Measurements from ENCODE around the gene EPHB4.
"Not testable (repeated sequence)": the region's sequence is repeated elsewhere in the genome, so short reads cannot be mapped to it uniquely, and the experiment has no call there.

The EPHB4 gene

GRCh38 chr7:100865372-100865911, 38.1 kb upstream of the EPHB4 start:
- H3K4me3 ChIP-seq (ENCODE audit: low read depth, low read length), result no peak overlapping the region
- no peak overlapping the region for H3K9ac ChIP-seq (ENCODE audit: low read depth, low read length)
- H3K4me1 ChIP-seq (ENCODE audit: control insufficient read depth, insufficient read depth, low read length), result peaks cover 6% of the 10 kb centered on the region
- no peaks in the 10 kb centered on the region for H3K27me3 ChIP-seq (ENCODE audit: control insufficient read depth, insufficient read depth, low read length)
- no peaks in the 10 kb centered on the region for H3K9me3 ChIP-seq (ENCODE audit: control insufficient read depth, insufficient read depth, low read length)
- peaks cover 42% of the 10 kb centered on the region for H3K36me3 ChIP-seq (ENCODE audit: control insufficient read depth, insufficient read depth, low read length)
- H3K27ac ChIP-seq (ENCODE audit: low read depth, low read length), result peak overlapping the region; percentile 45

GRCh38 chr7:100864263-100864845, 37.0 kb upstream of the EPHB4 start:
- no peak overlapping the region for H3K4me3 ChIP-seq (ENCODE audit: low read depth, low read length)
- H3K27me3 ChIP-seq (ENCODE audit: control insufficient read depth, insufficient read depth, low read length), result no peaks in the 10 kb centered on the region
- no peak overlapping the region for H3K9ac ChIP-seq (ENCODE audit: low read depth, low read length)
- no peaks in the 10 kb centered on the region for H3K9me3 ChIP-seq (ENCODE audit: control insufficient read depth, insufficient read depth, low read length)
- peaks cover 41% of the 10 kb centered on the region for H3K36me3 ChIP-seq (ENCODE audit: control insufficient read depth, insufficient read depth, low read length)
- H3K4me1 ChIP-seq (ENCODE audit: control insufficient read depth, insufficient read depth, low read length), result peaks cover 6% of the 10 kb centered on the region
- H3K27ac ChIP-seq (ENCODE audit: low read depth, low read length), result no peak overlapping the region

DNA sequence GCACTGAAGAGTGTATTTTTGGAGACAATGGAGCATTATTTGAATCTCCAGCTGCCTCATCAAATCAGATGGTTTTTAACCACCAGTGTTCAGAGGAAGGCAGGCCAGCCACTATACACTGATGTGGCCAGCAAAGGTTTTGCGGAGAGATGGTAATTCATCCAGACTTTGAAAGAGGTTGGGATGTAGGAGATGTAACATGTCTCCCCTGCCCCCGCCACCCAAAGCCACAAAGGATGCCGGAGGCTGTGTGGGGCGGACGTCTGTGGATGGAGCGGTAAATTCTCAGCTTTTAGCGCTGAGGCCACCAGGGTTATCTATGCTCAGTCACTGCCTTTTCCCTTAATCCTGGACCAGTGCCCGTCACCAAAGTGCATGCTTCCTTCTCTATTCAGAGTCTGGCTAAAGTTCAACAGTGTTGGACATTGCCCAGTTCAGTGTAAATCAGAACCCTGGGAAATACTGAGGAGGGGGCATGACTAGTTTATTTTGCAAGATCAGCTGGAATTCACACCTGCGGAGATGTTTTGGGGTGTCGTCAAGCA, 36.2 kb upstream of the EPHB4 start:
- Histone ChIP-seq H3K27ac (ENCODE audit: low read depth, low read length) (no peak overlapping the region), H3K4me3 (ENCODE audit: low read depth, low read length) (no peak overlapping the region), H3K9ac (ENCODE audit: low read depth, low read length) (no peak overlapping the region), H3K27me3 (ENCODE audit: control insufficient read depth, insufficient read depth, low read length) (no peaks in the 10 kb centered on the region), H3K36me3 (ENCODE audit: control insufficient read depth, insufficient read depth, low read length) (peaks cover 38% of the 10 kb centered on the region), H3K9me3 (ENCODE audit: control insufficient read depth, insufficient read depth, low read length) (no peaks in the 10 kb centered on the region), H3K4me1 (ENCODE audit: control insufficient read depth, insufficient read depth, low read length) (peaks cover 6% of the 10 kb centered on the region)

DNA sequence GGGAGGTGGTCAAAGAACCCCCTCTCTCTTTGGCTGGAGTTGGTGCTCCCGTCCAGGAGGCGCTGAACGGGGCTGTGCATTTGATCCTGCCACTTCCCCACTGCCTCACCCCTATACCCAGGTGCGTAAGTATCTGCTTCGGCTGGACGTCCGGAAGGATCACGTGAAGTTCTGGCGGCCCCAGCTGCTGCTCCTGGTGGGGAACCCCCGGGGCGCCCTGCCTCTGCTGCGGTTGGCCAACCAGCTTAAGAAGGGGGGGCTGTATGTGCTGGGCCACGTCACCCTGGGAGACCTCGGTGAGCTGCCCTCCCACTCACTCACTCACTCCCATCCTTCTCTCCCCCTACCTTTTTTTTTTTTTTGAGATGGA, 34.3 kb upstream of the EPHB4 start:
- Histone ChIP-seq H3K4me3 (ENCODE audit: low read depth, low read length) (no peak overlapping the region), H3K27ac (ENCODE audit: low read depth, low read length) (no peak overlapping the region), H3K27me3 (ENCODE audit: control insufficient read depth, insufficient read depth, low read length) (no peaks in the 10 kb centered on the region), H3K9me3 (ENCODE audit: control insufficient read depth, insufficient read depth, low read length) (no peaks in the 10 kb centered on the region), H3K4me1 (ENCODE audit: control insufficient read depth, insufficient read depth, low read length) (peaks cover 3% of the 10 kb centered on the region), H3K9ac (ENCODE audit: low read depth, low read length) (no peak overlapping the region), H3K36me3 (ENCODE audit: control insufficient read depth, insufficient read depth, low read length) (peaks cover 38% of the 10 kb centered on the region)

DNA sequence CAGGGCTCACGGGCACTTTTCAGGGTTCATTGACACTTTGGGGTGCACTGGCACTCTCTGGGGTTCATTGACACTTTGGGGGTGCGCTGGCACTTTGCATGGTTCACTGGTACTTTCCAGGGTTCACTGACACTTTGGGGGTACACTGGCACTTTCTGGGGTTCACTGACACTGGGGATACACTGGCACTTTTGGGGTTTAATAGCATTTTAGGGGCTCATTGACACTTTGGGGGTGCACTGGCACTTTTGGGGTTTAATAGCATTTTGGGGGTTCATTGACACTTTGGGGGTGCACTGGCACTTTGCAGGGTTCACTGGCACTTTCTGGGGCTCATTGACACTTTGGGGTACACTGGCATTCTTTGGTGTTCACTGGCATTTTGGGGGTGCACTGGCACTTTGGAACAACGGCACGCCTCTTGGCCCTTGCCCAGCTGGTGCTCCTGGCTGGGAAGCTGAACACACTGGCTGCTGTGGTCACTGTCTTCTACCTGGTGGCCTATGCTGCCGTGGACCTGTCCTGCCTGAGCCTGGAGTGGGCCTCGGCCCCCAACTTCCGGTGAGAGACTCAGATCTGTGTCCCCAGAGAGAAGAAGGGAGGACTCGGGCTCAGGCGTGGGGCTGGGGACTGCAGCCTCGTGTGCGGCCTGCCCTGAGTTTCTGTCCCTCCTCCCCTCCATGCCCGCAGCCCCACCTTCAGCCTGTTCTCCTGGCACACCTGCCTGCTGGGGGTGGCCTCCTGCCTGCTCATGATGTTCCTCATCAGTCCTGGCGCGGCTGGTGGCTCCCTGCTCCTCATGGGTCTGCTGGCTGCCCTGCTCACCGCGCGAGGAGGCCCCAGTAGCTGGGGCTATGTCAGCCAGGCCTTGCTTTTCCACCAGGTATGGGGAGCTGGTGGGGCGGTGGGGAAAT, 33.6 kb upstream of the EPHB4 start:
- Histone ChIP-seq H3K9me3 (ENCODE audit: control insufficient read depth, insufficient read depth, low read length) (no peaks in the 10 kb centered on the region), H3K9ac (ENCODE audit: low read depth, low read length) (no peak overlapping the region), H3K27me3 (ENCODE audit: control insufficient read depth, insufficient read depth, low read length) (no peaks in the 10 kb centered on the region), H3K36me3 (ENCODE audit: control insufficient read depth, insufficient read depth, low read length) (peaks cover 38% of the 10 kb centered on the region), H3K27ac (ENCODE audit: low read depth, low read length) (no peak overlapping the region), H3K4me1 (ENCODE audit: control insufficient read depth, insufficient read depth, low read length) (no peaks in the 10 kb centered on the region), H3K4me3 (ENCODE audit: low read depth, low read length) (no peak overlapping the region)

GRCh38 chr7:100859856-100860255, 32.5 kb upstream of the EPHB4 start:
- no peaks in the 10 kb centered on the region for H3K4me1 ChIP-seq (ENCODE audit: control insufficient read depth, insufficient read depth, low read length)
- no peaks in the 10 kb centered on the region for H3K27me3 ChIP-seq (ENCODE audit: control insufficient read depth, insufficient read depth, low read length)
- H3K4me3 ChIP-seq (ENCODE audit: low read depth, low read length), result no peak overlapping the region
- H3K9ac ChIP-seq (ENCODE audit: low read depth, low read length), result no peak overlapping the region
- H3K9me3 ChIP-seq (ENCODE audit: control insufficient read depth, insufficient read depth, low read length), result no peaks in the 10 kb centered on the region
- H3K27ac ChIP-seq (ENCODE audit: low read depth, low read length), result no peak overlapping the region
- peaks cover 41% of the 10 kb centered on the region for H3K36me3 ChIP-seq (ENCODE audit: control insufficient read depth, insufficient read depth, low read length)

GRCh38 chr7:100856871-100857282, 29.6 kb upstream of the EPHB4 start:
- H3K9ac ChIP-seq (ENCODE audit: low read depth, low read length), result no peak overlapping the region
- no peaks in the 10 kb centered on the region for H3K4me1 ChIP-seq (ENCODE audit: control insufficient read depth, insufficient read depth, low read length)
- H3K27ac ChIP-seq (ENCODE audit: low read depth, low read length), result no peak overlapping the region
- H3K36me3 ChIP-seq (ENCODE audit: control insufficient read depth, insufficient read depth, low read length), result peaks cover 24% of the 10 kb centered on the region
- H3K4me3 ChIP-seq (ENCODE audit: low read depth, low read length), result no peak overlapping the region
- no peaks in the 10 kb centered on the region for H3K27me3 ChIP-seq (ENCODE audit: control insufficient read depth, insufficient read depth, low read length)
- H3K9me3 ChIP-seq (ENCODE audit: control insufficient read depth, insufficient read depth, low read length), result no peaks in the 10 kb centered on the region

DNA sequence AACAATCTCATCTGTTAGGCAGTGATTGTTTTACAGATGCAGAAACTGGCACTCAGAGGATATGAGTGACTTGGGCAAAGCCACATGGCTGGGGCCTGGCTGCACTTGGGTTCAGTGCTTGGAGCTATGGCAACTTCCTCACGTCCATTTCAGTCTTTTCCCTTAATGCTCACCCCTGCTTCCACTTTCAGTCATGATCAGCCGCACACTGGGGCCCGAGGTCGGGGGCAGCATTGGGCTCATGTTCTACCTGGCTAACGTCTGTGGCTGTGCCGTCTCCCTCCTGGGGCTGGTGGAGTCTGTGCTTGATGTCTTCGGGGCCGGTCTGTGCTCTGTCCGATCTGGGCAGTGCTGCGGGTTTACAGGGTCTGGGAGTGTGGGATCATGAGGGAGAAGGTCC, 28.2 kb upstream of the EPHB4 start:
- H3K9me3 ChIP-seq (ENCODE audit: control insufficient read depth, insufficient read depth, low read length), result no peaks in the 10 kb centered on the region
- no peaks in the 10 kb centered on the region for H3K27me3 ChIP-seq (ENCODE audit: control insufficient read depth, insufficient read depth, low read length)
- H3K9ac ChIP-seq (ENCODE audit: low read depth, low read length), result no peak overlapping the region
- peaks cover 11% of the 10 kb centered on the region for H3K36me3 ChIP-seq (ENCODE audit: control insufficient read depth, insufficient read depth, low read length)
- no peaks in the 10 kb centered on the region for H3K4me1 ChIP-seq (ENCODE audit: control insufficient read depth, insufficient read depth, low read length)
- H3K27ac ChIP-seq (ENCODE audit: low read depth, low read length), result no peak overlapping the region
- H3K4me3 ChIP-seq (ENCODE audit: low read depth, low read length), result no peak overlapping the region

GRCh38 chr7:100854899-100855298, 27.6 kb upstream of the EPHB4 start:
- not testable (repeated sequence) for H3K4me3 ChIP-seq (ENCODE audit: low read depth, low read length); H3K27ac ChIP-seq (ENCODE audit: low read depth, low read length); H3K9ac ChIP-seq (ENCODE audit: low read depth, low read length); H3K36me3 ChIP-seq (ENCODE audit: control insufficient read depth, insufficient read depth, low read length); H3K27me3 ChIP-seq (ENCODE audit: control insufficient read depth, insufficient read depth, low read length); H3K4me1 ChIP-seq (ENCODE audit: control insufficient read depth, insufficient read depth, low read length); H3K9me3 ChIP-seq (ENCODE audit: control insufficient read depth, insufficient read depth, low read length)

- no peak overlapping the region for H3K4me3 ChIP-seq (ENCODE audit: low read depth, low read length)
- no peaks in the 10 kb centered on the region for H3K9me3 ChIP-seq (ENCODE audit: control insufficient read depth, insufficient read depth, low read length)
- H3K9ac ChIP-seq (ENCODE audit: low read depth, low read length), result no peak overlapping the region
- no peaks in the 10 kb centered on the region for H3K4me1 ChIP-seq (ENCODE audit: control insufficient read depth, insufficient read depth, low read length)
- H3K27me3 ChIP-seq (ENCODE audit: control insufficient read depth, insufficient read depth, low read length), result no peaks in the 10 kb centered on the region
- peaks cover 3% of the 10 kb centered on the region; the same call in 1 of the 2 replicates for H3K36me3 ChIP-seq (ENCODE audit: control insufficient read depth, insufficient read depth, low read length)
- H3K27ac ChIP-seq (ENCODE audit: low read depth, low read length), result no peak overlapping the region
Measured at GRCh38 chr7:100854146-100854895, 27.0 kb upstream of the EPHB4 start.
